Measurements from ENCODE around the gene OCA2. TPM values are rescaled to one million over a fixed set of nuclear protein-coding genes. Genes with fewer than 3 reads are reported as not detected.

The OCA2 gene
- total and polyA plus RNA-seq, 4 experiments from 2014 or later, result not detected

DNA sequence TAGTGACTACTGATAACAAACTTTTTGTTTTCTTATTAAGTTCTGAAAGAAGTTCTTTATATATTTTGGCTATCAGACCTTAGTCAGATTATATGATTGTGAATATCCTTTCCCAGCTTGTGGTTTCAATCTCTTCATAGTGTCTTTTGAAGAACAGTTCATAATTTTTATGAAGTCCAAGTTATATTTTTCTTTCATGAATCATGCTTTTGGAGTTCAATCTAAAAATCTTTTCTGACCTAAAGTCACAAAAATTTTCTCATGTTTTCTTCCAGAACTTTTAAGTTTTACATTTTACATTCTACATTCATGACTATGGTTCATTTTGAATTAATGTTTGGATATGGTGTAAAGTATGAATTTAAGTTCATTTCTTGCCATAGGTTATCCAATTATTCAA lies 34.2 kb upstream of the OCA2 start:
- no peak overlapping the region for H3K27ac ChIP-seq (ENCODE audit: low read depth, low read length)
- peaks cover 29% of the 10 kb centered on the region for H3K4me1 ChIP-seq (ENCODE audit: insufficient read depth, low read length)
- H3K9me3 ChIP-seq (ENCODE audit: control insufficient read depth in 1 of 2, low read length in 2 of 2), result no peaks in the 10 kb centered on the region
- peaks cover 5% of the 10 kb centered on the region for H3K36me3 ChIP-seq (ENCODE audit: insufficient read depth, low read length)
- intact Hi-C loops (cut with micrococcal nuclease), result no loop called here
- H3K9me3 Mint-ChIP-seq, result peaks cover 0 to 4% (median 0%) of the 10 kb centered on the region in 8 donors
- peak overlapping the region in 1 of 8 donors; percentile 50 for H3K4me3 Mint-ChIP-seq
- CTCF ChIA-PET (ENCODE audit: partially characterized antibody), result interaction anchor here (0.8 to 5.4 kb wide), 5 partner anchors 7 to 70 kb away, joined by 3 to 28 read pairs (median 4); partner anchors contain the start of gene OCA2
- H3K27me3 Mint-ChIP-seq, result no peaks in the 10 kb centered on the region
- no peak overlapping the region for H3K4me3 ChIP-seq (ENCODE audit: low read length in 2 of 2)
- peaks cover 25 to 75% (median 35%) of the 10 kb centered on the region in 4 donors for H3K4me1 Mint-ChIP-seq
- POLR2A ChIA-PET (ENCODE audit: partially characterized antibody), result interaction anchor here (2.1 to 6.5 kb wide), 2 partner anchors 12 to 26 kb away, joined by 6 to 30 read pairs; no protein-coding TSS in a partner anchor
- no peaks in the 10 kb centered on the region for H3K27me3 ChIP-seq (ENCODE audit: insufficient read depth, low read length)
- peaks cover 40 to 47% of the 10 kb centered on the region in 2 donors for H3K36me3 Mint-ChIP-seq
- H3K27ac Mint-ChIP-seq, result peak overlapping the region in 1 of 7 donors; percentile 59
- no peak for DNase-seq

DNA sequence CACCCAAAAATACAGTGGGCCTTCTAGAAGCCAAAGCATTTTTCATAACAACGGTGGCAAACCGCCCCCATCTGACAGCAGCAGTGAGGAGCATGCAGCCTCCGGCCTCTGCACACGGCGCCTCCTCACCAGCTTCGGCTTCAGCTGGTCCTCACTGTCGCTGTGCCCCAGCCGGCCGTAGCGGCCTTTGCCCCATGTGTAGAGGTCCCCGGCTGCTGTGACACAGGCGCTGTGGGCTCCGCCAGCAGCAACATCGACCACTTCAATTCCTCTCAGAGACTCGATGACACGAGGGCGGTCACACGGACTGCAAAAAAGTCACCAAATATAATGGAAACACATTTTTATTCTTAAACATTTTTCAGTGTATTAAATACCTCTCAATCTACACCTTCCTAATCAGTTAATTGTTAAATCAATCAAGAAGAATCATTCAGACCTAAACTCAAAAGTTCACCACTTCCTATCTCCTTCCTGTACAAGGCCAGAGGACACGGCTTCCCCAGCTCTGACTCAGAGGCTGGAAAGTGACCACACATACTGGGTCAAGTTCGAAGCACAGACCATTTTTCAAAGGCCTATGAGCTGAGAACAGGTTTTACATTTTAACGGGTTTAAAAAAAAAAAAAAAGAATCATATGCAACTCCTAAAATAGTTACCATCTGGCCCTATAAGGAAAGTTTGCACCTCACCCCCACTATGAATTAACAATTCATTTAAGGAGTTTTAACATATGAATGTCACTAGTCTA lies 33.6 kb upstream of the OCA2 start:
- Mint-ChIP-seq H3K4me1 (peaks cover 22 to 69% (median 31%) of the 10 kb centered on the region in 4 donors), H3K27me3 (no peaks in the 10 kb centered on the region), H3K27ac (peak overlapping the region in 2 of 7 donors; percentile 42 to 59), H3K36me3 (peaks cover 37 to 47% of the 10 kb centered on the region in 2 donors), H3K9me3 (peaks cover 0 to 4% (median 0%) of the 10 kb centered on the region in 8 donors), H3K4me3 (peak overlapping the region in 2 of 8 donors; percentile 49 to 50)
- Histone ChIP-seq H3K27ac (ENCODE audit: low read depth, low read length) (no peak overlapping the region), H3K9me3 (ENCODE audit: control insufficient read depth in 1 of 2, low read length in 2 of 2) (no peaks in the 10 kb centered on the region), H3K27me3 (ENCODE audit: insufficient read depth, low read length) (no peaks in the 10 kb centered on the region), H3K4me3 (ENCODE audit: low read length in 2 of 2) (no peak overlapping the region), H3K36me3 (ENCODE audit: insufficient read depth, low read length) (peaks cover 5% of the 10 kb centered on the region), H3K4me1 (ENCODE audit: insufficient read depth, low read length) (peaks cover 26% of the 10 kb centered on the region)
- intact Hi-C loops (cut with micrococcal nuclease), result no loop called here
- POLR2A ChIA-PET (ENCODE audit: partially characterized antibody), result interaction anchor here (2.1 to 6.5 kb wide), 2 partner anchors 12 to 25 kb away, joined by 6 to 30 read pairs; no protein-coding TSS in a partner anchor
- no peak for DNase-seq
- CTCF ChIA-PET (ENCODE audit: partially characterized antibody), result interaction anchor here (0.8 to 1.6 kb wide), 3 partner anchors 10 to 33 kb away, joined by 3 to 5 read pairs (median 4); partner anchors contain the start of gene OCA2

DNA sequence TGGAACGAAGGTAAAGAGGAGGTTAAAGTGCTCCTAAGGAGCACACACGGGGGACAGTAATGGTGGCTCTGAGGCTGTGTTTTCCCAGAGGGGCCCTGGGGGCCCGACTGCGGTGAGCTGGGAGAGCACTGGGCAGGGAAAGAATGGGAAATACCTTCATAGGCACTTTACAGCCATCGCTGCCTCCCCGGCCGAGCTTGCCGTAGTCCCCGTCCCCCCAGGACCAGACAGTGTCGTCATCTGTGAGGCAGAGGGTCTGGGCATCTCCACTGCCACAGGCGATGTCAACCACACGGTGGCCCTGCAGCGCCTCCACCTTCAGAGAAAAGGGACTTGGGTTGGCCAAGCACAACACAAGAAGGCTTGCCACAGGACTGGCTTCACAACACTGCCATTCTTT lies 32.8 kb upstream of the OCA2 start:
- Mint-ChIP-seq H3K27me3 (no peaks in the 10 kb centered on the region), H3K36me3 (peaks cover 35 to 52% of the 10 kb centered on the region in 2 donors), H3K4me1 (peaks cover 15 to 61% (median 23%) of the 10 kb centered on the region in 4 donors), H3K4me3 (no peak overlapping the region), H3K9me3 (peaks cover 0 to 4% (median 0%) of the 10 kb centered on the region in 8 donors), H3K27ac (peak overlapping the region in 1 of 7 donors; percentile 29)
- ChIA-PET POLR2A (ENCODE audit: partially characterized antibody) (interaction anchor here (6.5 kb wide), 1 partner anchor 24 kb away, joined by 30 read pairs; no protein-coding TSS in a partner anchor), CTCF (ENCODE audit: partially characterized antibody) (interaction anchor here (1.6 kb wide), 1 partner anchor 20 kb away, joined by 5 read pairs; no protein-coding TSS in a partner anchor)
- DNase-seq, result no peak
- H3K4me1 ChIP-seq (ENCODE audit: insufficient read depth, low read length), result peaks cover 18% of the 10 kb centered on the region
- H3K4me3 ChIP-seq (ENCODE audit: low read length in 2 of 2), result no peak overlapping the region
- no peaks in the 10 kb centered on the region for H3K27me3 ChIP-seq (ENCODE audit: insufficient read depth, low read length)
- H3K27ac ChIP-seq (ENCODE audit: low read depth, low read length), result no peak overlapping the region
- H3K9me3 ChIP-seq (ENCODE audit: control insufficient read depth in 1 of 2, low read length in 2 of 2), result no peaks in the 10 kb centered on the region
- intact Hi-C loops (cut with micrococcal nuclease), result no loop called here
- peaks cover 5% of the 10 kb centered on the region for H3K36me3 ChIP-seq (ENCODE audit: insufficient read depth, low read length)

DNA sequence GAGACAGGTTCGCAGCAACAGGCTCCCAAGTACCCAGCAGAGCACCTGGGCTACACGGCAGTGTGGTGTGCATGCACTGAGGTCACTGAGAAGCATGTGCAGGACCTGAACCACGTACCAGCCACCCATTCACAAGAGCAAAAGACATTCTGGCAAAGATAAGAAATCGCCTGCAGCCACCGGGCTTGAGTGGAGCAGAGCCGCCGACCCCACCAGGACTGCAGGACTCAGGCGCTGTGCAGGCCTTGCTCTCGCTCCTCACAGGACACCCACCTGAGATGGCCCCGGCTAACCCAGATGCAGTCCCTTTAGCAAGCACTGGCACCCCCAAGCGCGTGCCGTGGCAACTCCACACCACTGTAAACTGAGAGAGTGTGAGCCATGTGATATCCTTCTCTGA lies 32.3 kb upstream of the OCA2 start:
- intact Hi-C loops (cut with micrococcal nuclease), result no loop called here
- H3K27me3 ChIP-seq (ENCODE audit: insufficient read depth, low read length), result no peaks in the 10 kb centered on the region
- no peak for DNase-seq
- no peak overlapping the region for H3K4me3 ChIP-seq (ENCODE audit: low read length in 2 of 2)
- H3K4me1 Mint-ChIP-seq, result peaks cover 10 to 56% (median 18%) of the 10 kb centered on the region in 4 donors
- H3K27me3 Mint-ChIP-seq, result no peaks in the 10 kb centered on the region
- peaks cover 5% of the 10 kb centered on the region for H3K36me3 ChIP-seq (ENCODE audit: insufficient read depth, low read length)
- no peaks in the 10 kb centered on the region for H3K9me3 ChIP-seq (ENCODE audit: control insufficient read depth in 1 of 2, low read length in 2 of 2)
- peaks cover 0 to 4% (median 0%) of the 10 kb centered on the region in 8 donors for H3K9me3 Mint-ChIP-seq
- peaks cover 35 to 51% of the 10 kb centered on the region in 2 donors for H3K36me3 Mint-ChIP-seq
- POLR2A ChIA-PET (ENCODE audit: partially characterized antibody), result no interaction called here
- H3K27ac ChIP-seq (ENCODE audit: low read depth, low read length), result no peak overlapping the region
- peaks cover 13% of the 10 kb centered on the region for H3K4me1 ChIP-seq (ENCODE audit: insufficient read depth, low read length)
- CTCF ChIA-PET (ENCODE audit: partially characterized antibody), result no interaction called here
- no peak overlapping the region for H3K4me3 Mint-ChIP-seq
- peak overlapping the region in 2 of 7 donors; percentile 66 to 74 for H3K27ac Mint-ChIP-seq

DNA sequence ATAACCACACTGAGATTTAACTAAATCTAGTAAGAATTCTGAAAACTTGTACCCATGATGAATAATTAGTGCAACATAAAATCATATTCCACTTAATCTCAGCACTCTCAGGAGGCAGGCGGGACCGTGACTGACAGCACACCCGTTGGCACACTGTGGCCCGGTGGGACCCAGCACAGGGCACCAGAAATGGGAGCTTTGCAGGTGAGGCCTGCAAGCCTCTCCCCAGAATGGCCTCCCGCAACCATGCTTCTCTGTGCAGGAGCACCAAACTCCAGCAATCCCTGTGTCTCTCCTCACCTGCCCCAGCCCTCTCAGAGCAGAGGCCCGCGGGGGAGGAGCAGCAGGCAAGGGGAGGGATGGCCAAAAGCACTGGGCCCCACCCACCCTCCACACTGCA lies 31.5 kb upstream of the OCA2 start:
- CTCF ChIA-PET (ENCODE audit: partially characterized antibody), result no interaction called here
- peaks cover 5% of the 10 kb centered on the region for H3K4me1 ChIP-seq (ENCODE audit: insufficient read depth, low read length)
- H3K27me3 ChIP-seq (ENCODE audit: insufficient read depth, low read length), result no peaks in the 10 kb centered on the region
- H3K27me3 Mint-ChIP-seq, result no peaks in the 10 kb centered on the region
- no peak overlapping the region for H3K4me3 Mint-ChIP-seq
- H3K4me3 ChIP-seq (ENCODE audit: low read length in 2 of 2), result no peak overlapping the region
- intact Hi-C loops (cut with micrococcal nuclease), result no loop called here
- peaks cover 5% of the 10 kb centered on the region for H3K36me3 ChIP-seq (ENCODE audit: insufficient read depth, low read length)
- H3K9me3 ChIP-seq (ENCODE audit: control insufficient read depth in 1 of 2, low read length in 2 of 2), result no peaks in the 10 kb centered on the region
- H3K9me3 Mint-ChIP-seq, result peaks cover 0 to 4% (median 0%) of the 10 kb centered on the region in 8 donors
- no peak overlapping the region for H3K27ac ChIP-seq (ENCODE audit: low read depth, low read length)
- H3K36me3 Mint-ChIP-seq, result peaks cover 35 to 51% of the 10 kb centered on the region in 2 donors
- DNase-seq, result no peak
- peaks cover 10 to 58% (median 17%) of the 10 kb centered on the region in 4 donors for H3K4me1 Mint-ChIP-seq
- POLR2A ChIA-PET (ENCODE audit: partially characterized antibody), result no interaction called here
- peak overlapping the region in 1 of 7 donors; percentile 47 for H3K27ac Mint-ChIP-seq

DNA sequence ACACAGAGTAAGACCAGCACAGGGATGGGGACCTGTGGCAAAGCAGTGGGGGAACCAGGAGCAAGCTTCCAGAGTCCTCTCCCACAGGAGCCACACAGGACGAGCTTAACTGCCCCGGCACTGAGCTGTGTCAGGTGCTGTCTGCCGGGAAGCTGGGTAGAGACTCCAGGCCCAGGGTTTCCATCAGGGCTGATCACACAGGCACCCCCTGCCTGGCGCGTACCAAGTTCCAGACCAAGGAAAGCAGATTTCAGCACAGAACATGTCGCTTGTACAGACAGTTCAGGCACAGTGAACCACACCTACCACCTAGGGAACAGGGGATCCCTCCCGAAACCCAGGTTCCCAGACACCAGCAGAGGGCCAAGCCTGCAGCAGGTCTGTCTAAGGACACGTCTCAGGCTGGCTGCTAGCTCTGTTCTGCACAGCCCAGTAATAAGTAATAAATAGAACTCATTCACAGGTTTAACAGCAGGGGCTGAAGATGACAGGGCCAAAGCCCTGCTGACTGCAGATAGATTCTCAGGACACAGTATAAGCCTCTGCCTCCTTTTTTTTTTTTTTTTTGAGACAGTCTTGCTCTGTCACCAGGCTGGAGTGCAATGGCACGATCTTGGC lies 30.2 kb upstream of the OCA2 start:
- intact Hi-C loops (cut with micrococcal nuclease), result no loop called here
- no peak for DNase-seq
- H3K4me1 Mint-ChIP-seq, result peaks cover 5 to 44% (median 9%) of the 10 kb centered on the region in 4 donors
- H3K4me3 Mint-ChIP-seq, result no peak overlapping the region
- Histone ChIP-seq H3K36me3 (ENCODE audit: insufficient read depth, low read length) (peaks cover 5% of the 10 kb centered on the region), H3K4me3 (ENCODE audit: low read length in 2 of 2) (no peak overlapping the region), H3K27me3 (ENCODE audit: insufficient read depth, low read length) (no peaks in the 10 kb centered on the region), H3K4me1 (ENCODE audit: insufficient read depth, low read length) (no peaks in the 10 kb centered on the region), H3K9me3 (ENCODE audit: control insufficient read depth in 1 of 2, low read length in 2 of 2) (no peaks in the 10 kb centered on the region), H3K27ac (ENCODE audit: low read depth, low read length) (no peak overlapping the region)
- ChIA-PET POLR2A (ENCODE audit: partially characterized antibody) (interaction anchor here (1.0 to 1.4 kb wide), 2 partner anchors 8 to 24 kb away, joined by 4 read pairs; no protein-coding TSS in a partner anchor), CTCF (ENCODE audit: partially characterized antibody) (interaction anchor here (0.9 to 5.3 kb wide), 8 partner anchors 9 to 75 kb away, joined by 3 to 37 read pairs (median 4); partner anchors contain the start of gene OCA2)
- H3K36me3 Mint-ChIP-seq, result peaks cover 36 to 46% of the 10 kb centered on the region in 2 donors
- peaks cover 0 to 4% (median 0%) of the 10 kb centered on the region in 8 donors for H3K9me3 Mint-ChIP-seq
- no peaks in the 10 kb centered on the region for H3K27me3 Mint-ChIP-seq
- peak overlapping the region in 3 of 7 donors; percentile 29 to 51 (median 50) for H3K27ac Mint-ChIP-seq
